GM12878 (cell line): ENCODE measurements around the gene PIK3R3. TPM values are rescaled to one million over a fixed set of nuclear protein-coding genes. Genes with fewer than 3 reads are reported as not detected.

Experiments used
- ATAC-seq: fragments of 200-7000 bp; cut with Tn5 transposase; 3 replicates; pipeline ENCODE4 v1.9.1; 2020; ENCODE audit warnings: mild to moderate bottlenecking, moderate library complexity
- BruUV-seq: library from RNA; stranded (reverse); fragments of 400-500 nt; replicated peaks from 2 replicates; lab custom pipeline; 2021; lab: Mats Ljungman, UMichigan
- CTCF ChIA-PET: fragments of 300-600 bp; sonication (Branson Sonifier 250); formaldehyde crosslinking; extraction: SDS; loops from one replicate; lab custom pipeline; 2021; ENCODE audit warnings: inconsistent platforms; lab: Yijun Ruan, JAX
- POLR2A ChIA-PET: fragments of 350-600 bp; formaldehyde crosslinking; extraction: SDS; loops from one replicate; lab custom pipeline; 2021; ENCODE audit warnings: inconsistent platforms; lab: Charles Lee
- RAD21 ChIA-PET: fragments of 300-600 bp; sonication (Branson Sonifier 250); formaldehyde crosslinking; loops from one replicate; lab custom pipeline; 2023; ENCODE audit warnings: antibody characterized with exemption; ENCODE audit not compliant: unreplicated experiment; lab: Charles Lee
- SMC1A ChIA-PET: fragments of 300-600 bp; sonication (Branson Sonifier 250); formaldehyde crosslinking; loops from one replicate; lab custom pipeline; 2023; ENCODE audit not compliant: unreplicated experiment, uncharacterized antibody; lab: Charles Lee
- DNase-seq: peaks from one replicate; pipeline ENCODE4 v3.0.0-alpha.2; 2011; ENCODE audit warnings: low read depth, low spot score
- FAIRE-seq: peaks from 3 replicates; lab custom pipeline; 2011; peaks lifted over from hg19 to GRCh38; lab: Jason Lieb, UNC
- H2AFZ ChIP-seq: 2 replicates; pipeline ENCODE4 v1.6.0; 2011; ENCODE audit warnings: low read depth, low read length, control low read depth; ENCODE audit not compliant: control insufficient read depth
- H3K27ac ChIP-seq: 2 replicates; pipeline ENCODE4 v1.5.1; 2011; ENCODE audit warnings: control low read depth; ENCODE audit not compliant: control insufficient read depth, insufficient read depth
- H3K27me3 ChIP-seq, 2 experiments: replicated peaks in 1 of 2; 2 replicates each; pipeline versions ENCODE4 v1.6.0 to v1.6.1; 2011; ENCODE audit warnings: low read length in 1 of 2; ENCODE audit not compliant: control insufficient read depth in 2 of 2, insufficient read depth in 2 of 2
- H3K36me3 ChIP-seq, 2 experiments: 2 replicates each; pipeline ENCODE4 v1.5.1; 2011; ENCODE audit warnings: low read length in 1 of 2; ENCODE audit not compliant: control insufficient read depth in 2 of 2, insufficient read depth in 2 of 2
- H3K4me1 ChIP-seq: 2 replicates; pipeline ENCODE4 v1.6.1; 2011; ENCODE audit warnings: mild to moderate bottlenecking, low read length, moderate library complexity, mixed read lengths; ENCODE audit not compliant: control insufficient read depth, insufficient read depth
- H3K4me2 ChIP-seq: 2 replicates; pipeline ENCODE4 v1.6.0; 2011; ENCODE audit warnings: control low read depth; ENCODE audit not compliant: control insufficient read depth, insufficient read depth
- H3K4me3 ChIP-seq: fragments of 200-600 bp; sonication (generic); 2 replicates; pipeline ENCODE4 v1.5.1; 2016
- H3K79me2 ChIP-seq: 2 replicates; pipeline ENCODE4 v1.6.0; 2011; ENCODE audit warnings: low read length; ENCODE audit not compliant: control insufficient read depth, insufficient read depth
- H3K9ac ChIP-seq: 2 replicates; pipeline ENCODE4 v1.8.0; 2011; ENCODE audit warnings: low read length, control low read depth, mixed read lengths; ENCODE audit not compliant: control insufficient read depth, insufficient read depth
- H3K9me3 ChIP-seq: replicated peaks from 3 replicates; pipeline ENCODE4 v1.5.1; 2011; ENCODE audit warnings: mild to moderate bottlenecking, low read length; ENCODE audit not compliant: control insufficient read depth, insufficient read depth
- H4K20me1 ChIP-seq: 2 replicates; pipeline ENCODE4 v1.6.0; 2011; ENCODE audit not compliant: control insufficient read depth, insufficient read depth
- ATF2 ChIP-seq: IDR thresholded peaks from 2 replicates; pipeline ENCODE4 v1.6.1; 2012; ENCODE audit warnings: low read length, inconsistent platforms
- CREB1 ChIP-seq: IDR thresholded peaks from 2 replicates; pipeline ENCODE4 v1.6.1; 2012; ENCODE audit warnings: low read depth, mild to moderate bottlenecking, inconsistent platforms
- FOXM1 ChIP-seq: IDR thresholded peaks from 2 replicates; pipeline ENCODE4 v1.6.1; 2012; ENCODE audit warnings: low read depth, mild to moderate bottlenecking, inconsistent platforms, low read length, moderate library complexity
- NR2C1 ChIP-seq: fragments of 450-650 bp; IDR thresholded peaks from 2 replicates; pipeline ENCODE4 v1.6.1; 2017; ENCODE audit warnings: antibody characterized with exemption, mild to moderate bottlenecking, moderate library complexity
- POLR2AphosphoS2 ChIP-seq: IDR thresholded peaks from 2 replicates; pipeline ENCODE4 v1.6.1; 2011; ENCODE audit warnings: low read depth, mild to moderate bottlenecking, low read length, improper control_type of control experiment, moderate library complexity
- RBBP5 ChIP-seq: fragments of 200-600 bp; sonication (generic); conservative IDR thresholded peaks from 2 replicates; pipeline ENCODE4 v1.6.1; 2016
- RFX5 ChIP-seq: IDR thresholded peaks from 2 replicates; pipeline ENCODE4 v1.6.1; 2011; ENCODE audit warnings: low read depth, low read length, improper control_type of control experiment
- STAT1 ChIP-seq: fragments of 450-650 bp; conservative IDR thresholded peaks from 2 replicates; pipeline ENCODE4 v1.6.1; 2014; ENCODE audit warnings: antibody characterized with exemption, mild to moderate bottlenecking
- WRNIP1 ChIP-seq: IDR thresholded peaks from 2 replicates; pipeline ENCODE4 v1.6.1; 2011; ENCODE audit warnings: low read depth, low read length, improper control_type of control experiment, borderline replicate concordance
- ZNF207 ChIP-seq: fragments of 450-650 bp; IDR thresholded peaks from 2 replicates; pipeline ENCODE4 v1.6.1; 2014; ENCODE audit warnings: antibody characterized with exemption, mild to moderate bottlenecking, borderline replicate concordance
- in situ Hi-C: fragments of 300-500 bp; cut with MboI; formaldehyde crosslinking; loops from 9 replicates; pipeline ENCODE4 v1.14.3; 2018; ENCODE audit warnings: mixed read lengths
- intact Hi-C: fragments of 100-400 bp; cut with micrococcal nuclease; formaldehyde crosslinking; loops from one replicate; pipeline ENCODE4 v1.14.2; 2022; ENCODE audit not compliant: unreplicated experiment
- polyA plus RNA-seq, 11 experiments: library from polyadenylated mRNA; depleted of rRNA in 4 of 11; unstranded in 6 of 11; stranded (reverse) in 5 of 11; fragments of >200 nt; fragmentation: Nextera tagmentation in 4 of 11; fragmentation: Illumina TruSeq in 1 of 11; extraction: Ambion mirVana in 4 of 11; extraction: Trizol in 1 of 11; gene quantifications; 1 replicate in 1 of 11; 2 replicates in 10 of 11; pipeline versions ENCODE4 v1.2.1 to v1.2.3, GENCODE V29; 2011 to 2016; ENCODE audit warnings: inconsistent platforms in 2 of 11, missing spikeins in 2 of 11, low read depth in 1 of 11
- total RNA-seq, 4 experiments: library from RNA; depleted of rRNA in 3 of 4; stranded (reverse); fragments of >200 nt in 3 of 4; fragmentation: Illumina TruSeq in 1 of 4; extraction: Trizol in 1 of 4; gene quantifications; 2 replicates each; pipeline versions ENCODE4 v1.2.1 to v1.2.3, GENCODE V29; 2013 to 2021
- TF ChIP-seq, protein P1 (sequence below): IDR thresholded peaks from 2 replicates; pipeline ENCODE4 v1.6.1; 2012; ENCODE audit warnings: improper control_type of control experiment, low read depth, low read length; ENCODE audit not compliant: insufficient replicate concordance
- TF ChIP-seq, protein P2 (sequence below): fragments of 450-650 bp; IDR thresholded peaks from 2 replicates; pipeline ENCODE4 v1.6.1; 2017; ENCODE audit warnings: mild to moderate bottlenecking, moderate library complexity

PIK3R3 gene
- total and polyA plus RNA-seq, 10 of the 15 experiments (the other 5 are each of a cell fraction or from before 2014, with no cell fraction given), result 4.8 to 27.0 (median 19.8) TPM

- ChIA-PET CTCF (interaction anchor here (1.2 to 1.4 kb wide), 2 partner anchors 11 to 140 kb away, joined by 4 to 5 read pairs; no protein-coding TSS in a partner anchor), POLR2A (interaction anchor here (0.7 to 1.2 kb wide), 2 partner anchors 9 to 22 kb away, joined by 3 to 4 read pairs; no protein-coding TSS in a partner anchor), RAD21 (no interaction called here), SMC1A (interaction anchor here (1.1 to 2.3 kb wide), 5 partner anchors 11 to 140 kb away, joined by 3 to 9 read pairs (median 3); no protein-coding TSS in a partner anchor)
- H3K4me2 ChIP-seq, result no peak overlapping the region
- peaks cover 10% of the 10 kb centered on the region for H3K79me2 ChIP-seq
- no peaks in the 10 kb centered on the region for H3K36me3 ChIP-seq
- no peak overlapping the region for H2AFZ ChIP-seq
- no peak for FAIRE-seq
- no peak overlapping the region for H3K4me3 ChIP-seq
- no peak for DNase-seq
- no peak overlapping the region for H3K27ac ChIP-seq
- H3K9me3 ChIP-seq, result no peaks in the 10 kb centered on the region
- H4K20me1 ChIP-seq, result no peaks in the 10 kb centered on the region
- in situ Hi-C loops (no loop called here), intact Hi-C loops (no loop called here)
- no TSS peak for BruUV-seq
- H3K27me3 ChIP-seq, result no peaks in the 10 kb centered on the region
- no peak for ATAC-seq
- no peaks in the 10 kb centered on the region for H3K4me1 ChIP-seq
- H3K9ac ChIP-seq, result no peak overlapping the region
- no peak for TF ChIP-seq WRNIP1
- TF ChIP-seq ATF2, result no peak
- TF ChIP-seq CREB1, result no peak
- no peak for TF ChIP-seq NR2C1
- no peak for TF ChIP-seq FOXM1
- TF ChIP-seq STAT1, result no peak
- TF ChIP-seq, protein P1, sequence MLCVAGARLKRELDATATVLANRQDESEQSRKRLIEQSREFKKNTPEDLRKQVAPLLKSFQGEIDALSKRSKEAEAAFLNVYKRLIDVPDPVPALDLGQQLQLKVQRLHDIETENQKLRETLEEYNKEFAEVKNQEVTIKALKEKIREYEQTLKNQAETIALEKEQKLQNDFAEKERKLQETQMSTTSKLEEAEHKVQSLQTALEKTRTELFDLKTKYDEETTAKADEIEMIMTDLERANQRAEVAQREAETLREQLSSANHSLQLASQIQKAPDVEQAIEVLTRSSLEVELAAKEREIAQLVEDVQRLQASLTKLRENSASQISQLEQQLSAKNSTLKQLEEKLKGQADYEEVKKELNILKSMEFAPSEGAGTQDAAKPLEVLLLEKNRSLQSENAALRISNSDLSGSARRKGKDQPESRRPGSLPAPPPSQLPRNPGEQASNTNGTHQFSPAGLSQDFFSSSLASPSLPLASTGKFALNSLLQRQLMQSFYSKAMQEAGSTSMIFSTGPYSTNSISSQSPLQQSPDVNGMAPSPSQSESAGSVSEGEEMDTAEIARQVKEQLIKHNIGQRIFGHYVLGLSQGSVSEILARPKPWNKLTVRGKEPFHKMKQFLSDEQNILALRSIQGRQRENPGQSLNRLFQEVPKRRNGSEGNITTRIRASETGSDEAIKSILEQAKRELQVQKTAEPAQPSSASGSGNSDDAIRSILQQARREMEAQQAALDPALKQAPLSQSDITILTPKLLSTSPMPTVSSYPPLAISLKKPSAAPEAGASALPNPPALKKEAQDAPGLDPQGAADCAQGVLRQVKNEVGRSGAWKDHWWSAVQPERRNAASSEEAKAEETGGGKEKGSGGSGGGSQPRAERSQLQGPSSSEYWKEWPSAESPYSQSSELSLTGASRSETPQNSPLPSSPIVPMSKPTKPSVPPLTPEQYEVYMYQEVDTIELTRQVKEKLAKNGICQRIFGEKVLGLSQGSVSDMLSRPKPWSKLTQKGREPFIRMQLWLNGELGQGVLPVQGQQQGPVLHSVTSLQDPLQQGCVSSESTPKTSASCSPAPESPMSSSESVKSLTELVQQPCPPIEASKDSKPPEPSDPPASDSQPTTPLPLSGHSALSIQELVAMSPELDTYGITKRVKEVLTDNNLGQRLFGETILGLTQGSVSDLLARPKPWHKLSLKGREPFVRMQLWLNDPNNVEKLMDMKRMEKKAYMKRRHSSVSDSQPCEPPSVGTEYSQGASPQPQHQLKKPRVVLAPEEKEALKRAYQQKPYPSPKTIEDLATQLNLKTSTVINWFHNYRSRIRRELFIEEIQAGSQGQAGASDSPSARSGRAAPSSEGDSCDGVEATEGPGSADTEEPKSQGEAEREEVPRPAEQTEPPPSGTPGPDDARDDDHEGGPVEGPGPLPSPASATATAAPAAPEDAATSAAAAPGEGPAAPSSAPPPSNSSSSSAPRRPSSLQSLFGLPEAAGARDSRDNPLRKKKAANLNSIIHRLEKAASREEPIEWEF, result no peak
- no peak for TF ChIP-seq ZNF207
- TF ChIP-seq RBBP5, result no peak
- no peak for TF ChIP-seq RFX5
- no peak for TF ChIP-seq POLR2AphosphoS2
- TF ChIP-seq, protein P2, sequence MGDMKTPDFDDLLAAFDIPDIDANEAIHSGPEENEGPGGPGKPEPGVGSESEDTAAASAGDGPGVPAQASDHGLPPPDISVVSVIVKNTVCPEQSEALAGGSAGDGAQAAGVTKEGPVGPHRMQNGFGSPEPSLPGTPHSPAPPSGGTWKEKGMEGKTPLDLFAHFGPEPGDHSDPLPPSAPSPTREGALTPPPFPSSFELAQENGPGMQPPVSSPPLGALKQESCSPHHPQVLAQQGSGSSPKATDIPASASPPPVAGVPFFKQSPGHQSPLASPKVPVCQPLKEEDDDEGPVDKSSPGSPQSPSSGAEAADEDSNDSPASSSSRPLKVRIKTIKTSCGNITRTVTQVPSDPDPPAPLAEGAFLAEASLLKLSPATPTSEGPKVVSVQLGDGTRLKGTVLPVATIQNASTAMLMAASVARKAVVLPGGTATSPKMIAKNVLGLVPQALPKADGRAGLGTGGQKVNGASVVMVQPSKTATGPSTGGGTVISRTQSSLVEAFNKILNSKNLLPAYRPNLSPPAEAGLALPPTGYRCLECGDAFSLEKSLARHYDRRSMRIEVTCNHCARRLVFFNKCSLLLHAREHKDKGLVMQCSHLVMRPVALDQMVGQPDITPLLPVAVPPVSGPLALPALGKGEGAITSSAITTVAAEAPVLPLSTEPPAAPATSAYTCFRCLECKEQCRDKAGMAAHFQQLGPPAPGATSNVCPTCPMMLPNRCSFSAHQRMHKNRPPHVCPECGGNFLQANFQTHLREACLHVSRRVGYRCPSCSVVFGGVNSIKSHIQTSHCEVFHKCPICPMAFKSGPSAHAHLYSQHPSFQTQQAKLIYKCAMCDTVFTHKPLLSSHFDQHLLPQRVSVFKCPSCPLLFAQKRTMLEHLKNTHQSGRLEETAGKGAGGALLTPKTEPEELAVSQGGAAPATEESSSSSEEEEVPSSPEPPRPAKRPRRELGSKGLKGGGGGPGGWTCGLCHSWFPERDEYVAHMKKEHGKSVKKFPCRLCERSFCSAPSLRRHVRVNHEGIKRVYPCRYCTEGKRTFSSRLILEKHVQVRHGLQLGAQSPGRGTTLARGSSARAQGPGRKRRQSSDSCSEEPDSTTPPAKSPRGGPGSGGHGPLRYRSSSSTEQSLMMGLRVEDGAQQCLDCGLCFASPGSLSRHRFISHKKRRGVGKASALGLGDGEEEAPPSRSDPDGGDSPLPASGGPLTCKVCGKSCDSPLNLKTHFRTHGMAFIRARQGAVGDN, result no peak
These were observed 48.9 kb downstream of the PIK3R3 start for GRCh38 chr1:46083579-46083978.
